HG03095 (cell line): ENCODE results near the gene ANXA2.
"Not testable (repeated sequence)": the region's sequence is repeated elsewhere in the genome, so short reads cannot be mapped to it uniquely, and the experiment has no call there.

ENCODE experiments used
- ATAC-seq: cut with Tn5 transposase; IDR thresholded peaks from one replicate; pipeline ENCODE4 v1.9.1; 2021; ENCODE audit warnings: moderate library complexity; ENCODE audit not compliant: unreplicated experiment

The ANXA2 gene

DNA sequence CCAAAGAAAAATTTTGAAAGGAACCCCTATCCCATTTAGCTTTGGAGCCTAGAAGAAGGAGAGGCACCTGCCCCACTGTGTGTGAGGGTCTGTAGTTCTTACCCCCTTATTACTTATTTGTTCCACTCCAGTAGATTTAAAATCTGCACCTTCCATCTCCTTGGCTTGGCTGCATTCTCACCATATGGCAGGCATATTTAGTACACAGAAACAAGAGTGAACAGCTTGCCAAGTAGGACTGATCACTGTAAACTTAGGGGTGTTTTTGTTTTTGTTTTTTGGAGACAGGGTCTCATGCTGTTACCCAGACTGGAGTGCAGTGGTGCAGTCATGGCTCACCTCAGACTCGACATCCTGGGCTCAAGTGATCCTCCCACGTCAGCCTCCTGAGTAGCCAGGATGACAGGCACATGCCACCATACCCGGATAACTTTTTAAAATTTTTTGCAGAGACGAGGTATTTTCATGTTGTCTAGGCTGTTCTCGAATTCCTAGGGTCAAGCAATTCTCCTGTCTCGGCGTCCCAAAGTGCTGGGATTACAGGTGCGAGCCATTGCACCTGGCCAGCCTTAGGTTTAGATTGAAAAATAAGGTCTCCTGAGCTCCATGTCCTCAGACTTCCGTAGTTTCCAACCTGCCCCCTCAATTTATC lies 14.1 kb upstream of the ANXA2 start:
- ATAC-seq: no peak

DNA sequence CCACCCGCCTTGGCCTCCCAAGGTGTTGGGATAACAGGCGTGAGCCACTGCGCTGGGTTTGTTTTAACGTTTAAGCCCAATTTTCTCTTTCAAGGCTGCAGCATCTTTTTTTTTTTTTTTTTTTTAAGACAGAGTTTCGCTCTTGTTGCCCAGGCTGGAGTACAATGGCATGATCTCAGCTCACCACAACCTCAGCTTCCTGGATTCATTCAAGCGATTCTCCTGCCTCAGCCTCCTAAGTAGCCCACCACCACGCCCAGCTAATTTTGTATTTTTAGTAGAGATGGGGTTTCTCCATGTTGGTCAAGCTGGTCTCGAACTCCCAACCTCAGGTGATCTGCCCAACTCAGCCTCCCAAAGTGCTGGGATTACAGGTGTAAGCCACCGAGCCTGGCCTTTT lies 12.6 kb upstream of the ANXA2 start:
- ATAC-seq: not testable (repeated sequence)

DNA sequence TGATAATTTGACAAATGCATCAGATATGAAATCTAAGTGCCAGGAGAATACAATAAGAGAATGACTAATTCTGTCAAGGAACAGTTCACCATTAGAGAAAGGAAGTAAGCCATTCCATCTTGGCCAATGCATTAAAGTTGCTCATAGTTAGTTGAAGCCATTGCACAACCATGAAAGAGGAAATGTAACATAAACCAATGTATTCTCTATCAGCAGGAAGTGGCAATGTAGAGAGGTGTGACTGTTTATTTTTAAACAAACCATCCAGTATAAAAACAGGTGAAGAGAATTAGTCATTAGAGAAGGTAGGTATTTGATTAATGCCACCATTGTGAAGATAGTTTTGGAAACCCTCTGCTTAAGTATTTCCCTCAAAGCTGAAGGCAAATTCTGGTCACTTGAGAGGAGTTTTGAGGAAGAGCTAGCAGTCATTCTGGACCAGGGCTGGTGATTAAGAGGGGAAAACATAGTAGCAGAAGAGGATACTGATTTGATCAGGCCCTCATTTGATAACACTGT lies 10.7 kb upstream of the ANXA2 start:
- no peak for ATAC-seq

- no peak for ATAC-seq
Observed at GRCh38 chr15:60407415-60407805, 9.6 kb upstream of the ANXA2 start.

DNA sequence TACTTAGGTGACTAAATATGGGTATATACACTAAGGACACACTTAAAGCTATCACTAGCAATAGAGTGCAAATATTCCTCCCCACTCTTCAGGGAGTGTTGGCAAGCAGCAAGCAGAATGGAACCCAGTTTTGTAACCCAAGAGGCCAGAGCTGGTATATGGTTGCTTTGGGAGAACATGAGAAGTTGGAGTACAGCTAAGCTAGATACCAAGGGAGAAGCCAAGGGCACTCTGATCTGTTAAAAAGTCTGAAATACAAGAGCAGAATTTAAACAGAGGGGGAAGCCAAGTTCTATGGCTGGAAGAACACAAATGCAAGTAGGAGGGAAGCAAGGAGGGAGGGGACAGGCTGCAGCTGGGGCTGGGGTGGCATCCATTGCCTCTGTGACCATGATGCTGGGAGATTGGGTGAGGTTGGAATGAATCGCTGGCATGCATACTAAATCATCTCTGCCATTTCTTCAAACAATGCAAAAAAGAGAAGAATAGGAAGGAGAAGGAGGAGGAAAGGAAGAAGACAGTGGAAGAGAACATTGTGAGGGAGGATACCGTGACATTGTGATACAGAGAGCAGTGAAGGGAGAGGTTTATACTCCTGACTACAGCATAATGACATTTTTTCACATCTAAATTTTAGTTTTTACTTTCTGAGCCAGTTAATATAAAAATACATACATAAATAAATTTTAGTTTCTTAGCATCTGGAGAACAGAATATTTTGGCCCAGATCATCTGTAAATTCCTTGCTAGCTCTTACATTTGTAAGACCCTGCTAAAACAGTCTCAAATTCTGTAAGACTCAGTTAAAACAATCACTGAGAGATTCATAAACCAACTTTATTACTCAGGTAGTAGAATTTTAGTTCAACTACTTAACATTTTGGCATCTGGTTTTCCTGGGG lies 9.0 kb upstream of the ANXA2 start:
- no peak for ATAC-seq

- ATAC-seq: no peak
Observed at GRCh38 chr15:60405399-60405798, 7.6 kb upstream of the ANXA2 start.

- ATAC-seq: not testable (repeated sequence)
Observed at GRCh38 chr15:60404351-60404750, 6.6 kb upstream of the ANXA2 start.

DNA sequence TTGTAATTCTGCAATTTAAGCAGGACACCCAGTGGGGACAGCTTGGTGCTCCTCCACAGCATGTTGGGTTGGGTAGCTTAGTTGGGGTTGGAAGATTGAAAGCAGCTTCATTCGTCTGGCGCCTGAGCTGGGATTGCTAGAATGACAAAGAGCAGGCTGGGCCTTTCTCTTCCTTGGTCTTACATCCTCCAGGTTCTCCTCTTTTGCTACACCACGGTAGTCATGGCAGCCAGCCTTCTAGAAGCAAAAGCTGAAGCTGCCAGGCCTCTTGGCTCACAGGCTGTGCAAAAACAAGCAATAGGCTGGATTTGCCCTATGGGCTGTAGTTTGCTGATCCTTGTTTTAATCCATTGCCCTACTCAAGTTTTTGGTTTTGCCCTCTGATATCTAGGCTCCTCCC lies 3.2 kb upstream of the ANXA2 start:
- no peak for ATAC-seq

- ATAC-seq: no peak
Observed at GRCh38 chr15:60399931-60400330, 2.1 kb upstream of the ANXA2 start.

GRCh38 chr15:60399246-60399915 lies 1.6 kb upstream of the ANXA2 start:
- ATAC-seq: no peak

DNA sequence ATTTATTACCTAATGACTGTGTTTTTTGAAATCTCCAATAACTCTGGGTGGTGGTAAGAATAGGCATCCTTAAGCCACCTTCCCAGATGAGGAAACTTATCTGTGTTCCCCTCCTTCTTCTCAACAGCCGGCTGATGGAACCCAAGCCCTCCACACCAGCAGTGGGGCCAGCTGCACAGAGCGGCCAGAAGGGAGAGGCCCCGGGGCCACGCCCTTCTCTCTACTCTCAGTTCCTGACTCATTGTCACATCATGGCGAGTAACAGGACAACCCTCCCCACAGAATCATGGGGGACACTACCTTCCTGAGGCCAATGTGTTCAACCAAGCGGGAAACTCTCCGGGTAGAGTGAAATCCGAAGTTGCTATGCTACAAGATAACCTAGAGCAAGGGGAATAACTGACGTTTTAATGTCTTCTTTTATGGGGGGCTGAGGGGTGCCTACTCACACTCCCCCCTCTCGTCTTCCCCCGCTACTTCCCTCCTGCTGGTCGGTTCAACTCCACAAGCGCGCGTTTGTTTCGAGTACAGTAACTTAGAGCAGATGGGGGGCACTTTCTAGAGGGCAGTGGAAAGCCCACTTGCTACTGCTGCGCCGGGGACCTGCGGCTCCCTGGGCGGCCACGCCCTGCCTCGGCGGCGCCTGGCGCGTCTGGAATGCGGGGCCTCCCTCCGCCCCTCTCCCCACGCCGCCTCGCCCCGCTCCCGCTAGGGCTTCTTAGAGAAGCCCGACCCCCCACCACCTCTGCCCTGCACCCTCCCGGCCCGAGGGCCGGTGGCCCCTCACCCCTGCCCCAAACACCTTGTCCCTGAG lies 621 bp downstream of the ANXA2 start:
- peak; percentile 74 for ATAC-seq

DNA sequence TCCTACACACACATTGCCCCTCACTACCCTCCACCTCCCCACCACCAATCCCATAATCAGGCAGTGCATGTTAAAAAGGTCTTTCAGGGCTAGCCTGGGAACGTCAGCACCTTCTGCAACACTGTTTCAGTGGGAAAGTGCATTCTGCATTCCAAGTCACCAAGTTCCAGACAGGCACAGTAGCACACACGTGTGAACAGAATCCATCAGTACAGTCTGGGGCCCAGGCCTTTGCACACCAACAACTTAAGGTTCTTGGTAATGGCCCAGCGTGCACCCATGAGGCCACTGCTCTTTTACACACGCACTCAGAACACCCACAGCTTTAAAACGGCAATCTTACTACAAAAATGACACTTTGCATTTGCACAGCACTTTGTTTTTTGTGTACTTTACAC lies 1.2 kb downstream of the ANXA2 start:
- ATAC-seq: no peak

GRCh38 chr15:60396100-60396499 lies 1.7 kb downstream of the ANXA2 start:
- ATAC-seq: no peak

DNA sequence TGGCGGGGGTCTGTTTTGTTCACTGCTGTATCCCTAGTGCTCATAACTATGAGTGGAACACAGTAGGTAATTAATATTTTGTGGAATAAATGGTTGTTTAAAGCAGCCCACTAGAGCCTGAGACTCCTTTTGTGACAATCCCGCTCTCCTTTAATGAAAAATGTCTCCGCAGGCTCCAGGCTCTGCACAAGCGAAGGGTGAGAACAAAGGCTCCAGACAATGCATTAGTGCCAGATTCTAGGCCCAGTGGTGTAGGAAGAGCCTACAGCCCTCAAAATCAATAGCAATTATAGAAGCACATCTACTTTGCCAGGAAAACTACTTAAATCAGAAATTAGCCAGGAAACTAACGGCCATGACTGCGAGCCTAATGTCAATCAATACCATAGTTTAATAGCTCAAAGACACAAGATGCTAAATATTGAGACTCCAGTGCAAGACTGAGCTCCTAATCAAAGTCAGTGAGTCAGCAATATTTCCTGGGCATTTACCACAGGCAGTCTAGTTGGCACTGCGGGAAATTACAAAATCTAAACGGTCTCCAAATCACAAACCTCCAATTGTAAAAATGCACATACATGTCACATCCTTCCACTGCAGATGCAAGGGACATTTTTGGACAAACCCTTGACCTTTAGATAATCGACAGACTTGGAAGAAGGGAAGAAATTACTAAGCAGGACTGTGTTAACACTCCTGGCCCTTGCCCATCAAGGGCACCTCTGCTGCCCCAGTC lies 2.3 kb downstream of the ANXA2 start:
- no peak for ATAC-seq

DNA sequence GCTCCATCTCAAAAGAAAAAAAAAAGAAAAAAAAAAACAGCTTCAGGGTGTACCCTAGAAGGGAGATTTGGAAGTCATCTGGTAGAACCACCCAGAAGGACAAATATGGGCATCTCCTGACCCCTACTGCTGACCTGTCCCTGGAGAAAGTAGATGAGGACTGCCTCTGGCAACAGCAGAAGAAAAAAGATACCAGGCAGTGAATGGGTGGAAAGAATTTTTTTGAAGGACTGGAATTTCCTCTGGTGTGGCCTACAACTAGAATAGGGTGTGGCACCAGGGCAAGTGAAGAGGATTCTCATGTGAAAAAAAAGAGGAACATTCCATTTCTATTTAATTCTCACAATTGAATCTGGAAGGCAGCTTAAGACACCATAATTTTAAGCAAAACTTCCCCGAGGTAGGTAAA lies 3.1 kb downstream of the ANXA2 start:
- ATAC-seq: no peak

DNA sequence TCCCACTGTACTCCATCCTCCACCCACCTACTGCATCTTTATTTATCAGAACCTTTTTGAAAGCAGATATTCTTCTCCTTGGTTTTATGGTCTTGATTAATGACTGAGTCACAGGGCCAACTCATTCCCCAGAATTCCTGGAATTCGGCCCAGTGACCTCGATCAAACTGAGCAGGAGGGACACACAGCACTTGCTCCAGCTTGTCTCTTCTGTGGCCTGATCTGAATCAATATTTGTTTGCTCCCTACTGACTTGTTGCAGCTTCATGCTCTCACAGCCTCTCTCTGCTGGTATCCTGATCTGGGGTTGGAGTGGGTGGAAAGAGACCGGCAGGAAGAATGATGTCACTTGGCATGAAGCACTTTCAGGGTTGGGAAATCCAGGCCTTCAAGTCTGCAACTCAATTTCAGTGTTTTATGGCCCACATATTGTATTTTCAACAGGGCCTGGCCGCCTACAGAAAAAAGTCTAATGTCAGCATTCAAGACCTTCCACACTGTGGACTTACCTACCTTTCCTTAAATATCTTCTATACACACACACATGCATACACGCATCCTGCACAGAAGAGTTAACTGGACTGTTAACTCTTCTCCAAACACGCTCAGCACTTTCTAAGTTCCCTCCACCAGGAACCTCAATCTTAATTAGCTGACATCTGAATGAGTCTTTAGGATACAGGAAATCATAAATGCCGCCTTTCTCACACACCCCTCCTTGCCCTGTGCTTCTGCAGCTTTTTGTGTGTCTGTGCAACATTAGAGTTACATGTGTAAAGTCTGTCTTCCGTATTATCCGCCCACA lies 4.6 kb downstream of the ANXA2 start:
- ATAC-seq: no peak

DNA sequence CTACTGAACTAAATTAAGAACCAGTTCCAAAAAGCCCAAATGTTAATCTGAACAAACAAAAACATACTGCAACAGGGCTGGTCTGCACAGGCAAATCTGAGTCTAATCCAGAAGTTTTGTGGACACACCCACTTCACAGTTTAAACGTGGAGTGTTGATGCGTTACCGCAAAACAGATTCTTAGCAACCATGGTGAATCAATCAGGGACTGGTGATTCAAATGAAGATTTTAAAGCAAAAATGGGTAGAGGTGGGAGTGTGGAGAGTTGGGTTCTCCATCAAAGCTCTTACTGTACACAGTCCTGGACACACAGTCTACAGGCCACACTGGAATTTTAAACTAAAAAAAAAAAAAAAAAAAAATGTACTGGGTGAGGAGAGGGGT lies 5.2 kb downstream of the ANXA2 start:
- no peak for ATAC-seq

DNA sequence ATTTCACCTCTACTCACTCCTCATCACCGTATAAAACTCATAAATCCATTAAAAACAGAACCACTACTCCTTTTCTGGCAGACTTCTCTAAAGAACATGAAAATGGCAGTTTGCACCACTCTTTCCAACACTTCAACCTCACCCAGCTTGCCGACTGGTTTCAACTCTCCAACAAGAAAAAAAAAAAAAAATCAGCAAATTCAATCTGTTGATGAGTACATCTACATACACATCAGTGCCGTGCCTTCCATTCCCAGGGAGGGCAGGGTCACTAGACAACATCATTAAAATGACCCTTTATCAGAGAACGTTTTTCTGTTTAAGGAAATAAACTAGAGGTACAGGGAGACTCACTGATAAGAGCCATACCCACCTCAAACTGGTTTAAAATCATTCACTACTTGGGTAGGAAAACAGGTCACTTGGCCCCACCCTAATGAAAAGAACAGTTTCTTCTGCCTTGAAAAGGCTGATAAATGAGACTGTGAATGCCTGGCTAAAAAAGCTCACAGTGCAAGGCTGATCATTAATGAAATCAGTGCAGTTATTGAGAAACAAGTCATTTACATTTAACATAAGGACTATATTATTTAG lies 6.0 kb downstream of the ANXA2 start:
- no peak for ATAC-seq
